H9 (cell line): ENCODE data around the gene CLECL1. TPM values are rescaled to one million over a fixed set of nuclear protein-coding genes. Genes with fewer than 3 reads are reported as not detected.

Experiments used
- DNase-seq: peaks from one replicate; pipeline ENCODE4 v3.0.0-alpha.2; 2017
- H2AFZ ChIP-seq: one replicate; pipeline ENCODE4 v1.6.1; 2013; ENCODE audit warnings: mild to moderate bottlenecking, low read length, control low read depth, moderate library complexity
- H2AK5ac ChIP-seq: 2 replicates; pipeline ENCODE4 v1.6.1; 2013; ENCODE audit warnings: low read length, control low read depth, mixed read lengths; ENCODE audit not compliant: insufficient read length
- H2BK120ac ChIP-seq: one replicate; pipeline ENCODE4 v1.6.1; 2013; ENCODE audit warnings: low read depth, mild to moderate bottlenecking, low read length, control low read depth, inconsistent platforms; ENCODE audit not compliant: poor library complexity, severe bottlenecking
- H2BK12ac ChIP-seq: 2 replicates; pipeline ENCODE4 v1.6.1; 2013; ENCODE audit warnings: low read length, control low read depth, mixed read lengths, low read depth; ENCODE audit not compliant: insufficient read length
- H2BK15ac ChIP-seq: 2 replicates; pipeline ENCODE4 v1.6.1; 2013; ENCODE audit warnings: low read depth, low read length, control low read depth
- H2BK20ac ChIP-seq: one replicate; pipeline ENCODE4 v1.6.1; 2013; ENCODE audit warnings: low read depth, mild to moderate bottlenecking, low read length, control low read depth, inconsistent platforms; ENCODE audit not compliant: poor library complexity, severe bottlenecking
- H2BK5ac ChIP-seq: 2 replicates; pipeline ENCODE4 v1.6.1; 2013; ENCODE audit warnings: low read length, control low read depth, mixed read lengths; ENCODE audit not compliant: insufficient read length
- H3K14ac ChIP-seq: 2 replicates; pipeline ENCODE4 v1.6.1; 2013; ENCODE audit warnings: low read length, control low read depth; ENCODE audit not compliant: insufficient read depth
- H3K18ac ChIP-seq: 2 replicates; pipeline ENCODE4 v1.6.1; 2013; ENCODE audit warnings: low read depth, mild to moderate bottlenecking, mixed read lengths, low read length, control low read depth; ENCODE audit not compliant: insufficient read length
- H3K23ac ChIP-seq: 2 replicates; pipeline ENCODE4 v1.6.1; 2013; ENCODE audit warnings: low read length, control low read depth, mixed read lengths, low read depth; ENCODE audit not compliant: insufficient read length
- H3K23me2 ChIP-seq: 2 replicates; pipeline ENCODE4 v1.6.1; 2013; ENCODE audit warnings: low read depth, mild to moderate bottlenecking, mixed read lengths, low read length, control low read depth; ENCODE audit not compliant: insufficient read length, poor library complexity, severe bottlenecking
- H3K27ac ChIP-seq: 2 replicates; pipeline ENCODE4 v1.5.1; 2013; ENCODE audit warnings: low read length, control low read depth, mixed read lengths, low read depth; ENCODE audit not compliant: insufficient read length
- H3K27me3 ChIP-seq: 2 replicates; pipeline ENCODE4 v1.6.1; 2013; ENCODE audit warnings: low read length, control low read depth, inconsistent platforms; ENCODE audit not compliant: insufficient read depth
- H3K4ac ChIP-seq: 2 replicates; pipeline ENCODE4 v1.6.1; 2013; ENCODE audit warnings: low read depth, mild to moderate bottlenecking, control low read depth, inconsistent platforms, low read length, moderate library complexity
- H3K4me1 ChIP-seq: 2 replicates; pipeline ENCODE4 v1.6.1; 2013; ENCODE audit warnings: low read length, control low read depth, inconsistent platforms; ENCODE audit not compliant: insufficient read depth
- H3K4me2 ChIP-seq: 2 replicates; pipeline ENCODE4 v1.6.1; 2013; ENCODE audit warnings: low read length, control low read depth, mixed read lengths; ENCODE audit not compliant: insufficient read length, insufficient read depth
- H3K56ac ChIP-seq: 2 replicates; pipeline ENCODE4 v1.6.1; 2013; ENCODE audit warnings: low read depth, mild to moderate bottlenecking, mixed read lengths, low read length, control low read depth; ENCODE audit not compliant: insufficient read length
- H3K79me1 ChIP-seq: 2 replicates; pipeline ENCODE4 v1.6.1; 2013; ENCODE audit warnings: low read depth, mild to moderate bottlenecking, moderate library complexity, low read length, control low read depth, inconsistent platforms; ENCODE audit not compliant: insufficient read depth, poor library complexity, severe bottlenecking
- H3K79me2 ChIP-seq: 2 replicates; pipeline ENCODE4 v1.6.1; 2013; ENCODE audit warnings: low read length, control low read depth, inconsistent platforms; ENCODE audit not compliant: insufficient read depth
- H3K9ac ChIP-seq: 2 replicates; pipeline ENCODE4 v1.6.1; 2013; ENCODE audit warnings: low read length, control low read depth, mixed read lengths; ENCODE audit not compliant: insufficient read length; ENCODE audit errors: extremely low read depth
- H3K9me3 ChIP-seq: one replicate; pipeline ENCODE4 v1.6.1; 2013; ENCODE audit warnings: low read depth, low read length, inconsistent platforms; ENCODE audit not compliant: control insufficient read depth
- H3T11ph ChIP-seq: one replicate; pipeline ENCODE4 v1.6.1; 2013; ENCODE audit warnings: mild to moderate bottlenecking, low read length, control low read depth, inconsistent platforms
- H4K20me1 ChIP-seq: one replicate; pipeline ENCODE4 v1.6.1; 2013; ENCODE audit not compliant: control insufficient read depth, insufficient read length, insufficient read depth
- H4K5ac ChIP-seq: 2 replicates; pipeline ENCODE4 v1.6.1; 2013; ENCODE audit warnings: low read depth, mild to moderate bottlenecking, mixed read lengths, low read length, control low read depth; ENCODE audit not compliant: insufficient read length
- H4K8ac ChIP-seq: replicated peaks from 2 replicates; pipeline ENCODE4 v1.6.1; 2013; ENCODE audit warnings: low read length, control low read depth, mixed read lengths, low read depth; ENCODE audit not compliant: insufficient read length
- H4K91ac ChIP-seq: 2 replicates; pipeline ENCODE4 v1.6.1; 2013; ENCODE audit warnings: low read depth, mild to moderate bottlenecking, moderate library complexity, mixed read lengths, low read length, control low read depth; ENCODE audit not compliant: insufficient read length
- H3K27ac Mint-ChIP-seq, 3 experiments: 2 replicates in 2 of 3; 3 replicates in 1 of 3; pipeline ENCODE4 v1.8.0; 2020 to 2021; ENCODE audit warnings: mixed read lengths in 3 of 3, mild to moderate bottlenecking in 1 of 3, moderate library complexity in 1 of 3
- H3K27me3 Mint-ChIP-seq: 2 replicates; pipeline ENCODE4 v1.8.0; 2021; ENCODE audit warnings: low read depth, mild to moderate bottlenecking, moderate library complexity, mixed read lengths
- H3K36me3 Mint-ChIP-seq, 3 experiments: 2 replicates in 2 of 3; 3 replicates in 1 of 3; pipeline ENCODE4 v1.8.0; 2020 to 2021; ENCODE audit warnings: low read depth in 3 of 3, mixed read lengths in 3 of 3; ENCODE audit not compliant: insufficient read depth in 1 of 3
- H3K4me1 Mint-ChIP-seq, 2 experiments: 2 replicates each; pipeline ENCODE4 v1.8.0; 2020; ENCODE audit warnings: mixed read lengths in 2 of 2
- H3K4me3 Mint-ChIP-seq, 2 experiments: 2 replicates in 1 of 2; 3 replicates in 1 of 2; pipeline ENCODE4 v1.8.0; 2020 to 2021; ENCODE audit warnings: mild to moderate bottlenecking in 2 of 2, mixed read lengths in 2 of 2, moderate library complexity in 1 of 2
- H3K9me3 Mint-ChIP-seq, 2 experiments: 2 replicates in 1 of 2; 3 replicates in 1 of 2; pipeline ENCODE4 v1.8.0; 2020; ENCODE audit warnings: mild to moderate bottlenecking in 2 of 2, mixed read lengths in 2 of 2, moderate library complexity in 1 of 2
- CTCF ChIP-seq: fragments of 200-600 bp; sonication (generic); conservative IDR thresholded peaks from 3 replicates; pipeline ENCODE4 v1.8.0; 2021; ENCODE audit warnings: antibody characterized with exemption, mild to moderate bottlenecking
- WGBS: extraction: QIAGEN DNeasy Blood & Tissue Kit; methylation state at CpG from one replicate; pipeline ENCODE4 v1.1.7; 2013; ENCODE audit warnings: missing lambda C conversion rate, low lambda C conversion rate, mixed read lengths; ENCODE audit not compliant: insufficient read length; ENCODE audit errors: extremely low coverage; 5-methylcytosine and 5-hydroxymethylcytosine counted together
- total RNA-seq: library from RNA; stranded (reverse); gene quantifications from 2 replicates; pipeline ENCODE4 v1.2.1, GENCODE V29; 2021

The CLECL1 gene
- total RNA-seq, 1 experiment from 2014 or later = not detected

GRCh38 chr12:9761419-9761781, 28.5 kb upstream of the CLECL1 start:
- Histone ChIP-seq H4K91ac (no peak overlapping the region), H3K18ac (no peak overlapping the region), H4K20me1 (no peaks in the 10 kb centered on the region), H3K79me2 (no peaks in the 10 kb centered on the region), H4K8ac (no peak overlapping the region), H3K23me2 (no peaks in the 10 kb centered on the region), H3K4me1 (no peaks in the 10 kb centered on the region), H2BK12ac (no peak overlapping the region), H2BK15ac (no peak overlapping the region), H4K5ac (no peak overlapping the region), H2AFZ (no peak overlapping the region), H3T11ph (no peak overlapping the region), H3K9ac (no peak overlapping the region), H2BK5ac (no peak overlapping the region), H3K14ac (no peak overlapping the region), H3K79me1 (no peaks in the 10 kb centered on the region), H2BK120ac (no peak overlapping the region), H2AK5ac (no peak overlapping the region), H3K9me3 (no peaks in the 10 kb centered on the region), H3K4me2 (no peak overlapping the region), H3K56ac (no peak overlapping the region), H2BK20ac (no peak overlapping the region), H3K23ac (no peak overlapping the region), H3K27ac (no peak overlapping the region), H3K4ac (no peak overlapping the region), H3K27me3 (no peaks in the 10 kb centered on the region)
- no peak for TF ChIP-seq CTCF
- Mint-ChIP-seq H3K9me3 (no peaks in the 10 kb centered on the region), H3K36me3 (no peaks in the 10 kb centered on the region), H3K4me3 (no peak overlapping the region), H3K27me3 (no peaks in the 10 kb centered on the region), H3K27ac (no peak overlapping the region), H3K4me1 (peaks cover 18% of the 10 kb centered on the region in 2 experiments)
- no CpG with 5 or more reads among the region's 4 CpGs for WGBS
- no peak for DNase-seq
